ENCODE results near the gene PLCXD1. TPM values are rescaled to one million over a fixed set of nuclear protein-coding genes. Genes with fewer than 3 reads are reported as not detected.
"Not testable (repeated sequence)": the region's sequence is repeated elsewhere in the genome, so short reads cannot be mapped to it uniquely, and the experiment has no call there.

Gene PLCXD1
- total RNA-seq, 4 donors from 2014 or later: 2.1 to 8.9 (median 2.4) TPM

DNA sequence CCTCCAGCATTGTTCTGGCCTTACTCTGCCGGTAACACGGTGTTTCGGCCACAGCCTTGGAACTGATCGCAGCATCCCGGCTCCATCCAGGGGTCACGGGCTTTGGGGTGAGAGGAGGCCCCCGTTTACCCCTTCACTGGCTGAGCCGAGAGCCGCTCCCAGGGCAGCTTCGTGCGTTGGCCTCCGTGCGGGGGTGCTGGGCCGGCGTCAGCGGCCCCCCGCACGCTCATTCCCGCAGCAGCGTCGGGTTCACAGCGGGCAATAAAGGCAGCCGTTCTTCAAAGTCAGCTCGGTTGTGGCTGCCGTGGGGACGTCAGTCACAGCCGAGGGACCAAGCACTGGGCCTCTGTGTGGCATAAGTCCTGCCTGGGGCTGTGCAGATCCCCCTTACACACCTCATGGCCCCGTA lies 25.3 kb upstream of the PLCXD1 start:
- no peak for TF ChIP-seq POLR2AphosphoS5 (IDR thresholded peaks at IDR 0.05)
- TF ChIP-seq EP300 (IDR thresholded peaks at IDR 0.05): no peak
- no peak for TF ChIP-seq POLR2A (IDR thresholded peaks at IDR 0.05; ENCODE audit: low read depth)
- TF ChIP-seq, protein P1, sequence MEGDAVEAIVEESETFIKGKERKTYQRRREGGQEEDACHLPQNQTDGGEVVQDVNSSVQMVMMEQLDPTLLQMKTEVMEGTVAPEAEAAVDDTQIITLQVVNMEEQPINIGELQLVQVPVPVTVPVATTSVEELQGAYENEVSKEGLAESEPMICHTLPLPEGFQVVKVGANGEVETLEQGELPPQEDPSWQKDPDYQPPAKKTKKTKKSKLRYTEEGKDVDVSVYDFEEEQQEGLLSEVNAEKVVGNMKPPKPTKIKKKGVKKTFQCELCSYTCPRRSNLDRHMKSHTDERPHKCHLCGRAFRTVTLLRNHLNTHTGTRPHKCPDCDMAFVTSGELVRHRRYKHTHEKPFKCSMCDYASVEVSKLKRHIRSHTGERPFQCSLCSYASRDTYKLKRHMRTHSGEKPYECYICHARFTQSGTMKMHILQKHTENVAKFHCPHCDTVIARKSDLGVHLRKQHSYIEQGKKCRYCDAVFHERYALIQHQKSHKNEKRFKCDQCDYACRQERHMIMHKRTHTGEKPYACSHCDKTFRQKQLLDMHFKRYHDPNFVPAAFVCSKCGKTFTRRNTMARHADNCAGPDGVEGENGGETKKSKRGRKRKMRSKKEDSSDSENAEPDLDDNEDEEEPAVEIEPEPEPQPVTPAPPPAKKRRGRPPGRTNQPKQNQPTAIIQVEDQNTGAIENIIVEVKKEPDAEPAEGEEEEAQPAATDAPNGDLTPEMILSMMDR (IDR thresholded peaks at IDR 0.05): no peak
- WGBS: 87% methylated on average over 19 of the region's 28 CpGs

DNA sequence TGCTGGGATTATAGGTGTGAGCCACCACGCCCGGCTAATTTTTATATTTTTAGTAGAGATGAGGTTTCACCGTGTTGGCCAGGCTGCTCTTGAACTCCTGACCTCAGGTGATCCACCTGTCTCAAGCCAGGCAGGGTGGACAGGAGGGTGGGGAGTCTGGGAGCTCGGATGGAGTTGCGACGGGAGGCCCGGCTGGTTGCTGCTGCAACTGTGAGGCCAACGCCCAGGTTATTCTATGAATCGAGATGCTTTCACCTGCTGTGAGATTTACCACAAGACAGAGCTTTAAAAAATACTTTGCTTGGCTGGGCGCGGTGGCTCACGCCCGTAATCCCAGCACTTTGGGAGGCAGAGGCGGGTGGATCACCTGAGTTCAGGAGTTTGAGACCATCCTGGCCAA lies 24.1 kb upstream of the PLCXD1 start:
- H3K9me3 ChIP-seq; H3K27ac ChIP-seq (replicated peaks in 1 of 4); intact Hi-C loops (cut with DNase I); H3K4me3 ChIP-seq; H3K36me3 ChIP-seq; H3K4me1 ChIP-seq; DNase-seq (ENCODE audit: extremely low spot score): not testable (repeated sequence)
- 88% methylated on average over 14 of the region's 14 CpGs for WGBS
- H3K27me3 ChIP-seq: peaks cover 0 to 10% (median 0%) of the 10 kb centered on the region in 4 donors

More for the DNA sequence above, 25.3 kb upstream of the PLCXD1 start:
- intact Hi-C loops (cut with DNase I): no loop called here
- H3K36me3 ChIP-seq: no peaks in the 10 kb centered on the region
- H3K27me3 ChIP-seq: peaks cover 0 to 10% (median 0%) of the 10 kb centered on the region in 4 donors
- H3K4me3 ChIP-seq: no peak overlapping the region
- no peaks in the 10 kb centered on the region for H3K4me1 ChIP-seq
- H3K9me3 ChIP-seq: no peaks in the 10 kb centered on the region
- no peak overlapping the region for H3K27ac ChIP-seq (replicated peaks in 1 of 4)
- DNase-seq (ENCODE audit: extremely low spot score): no peak

DNA sequence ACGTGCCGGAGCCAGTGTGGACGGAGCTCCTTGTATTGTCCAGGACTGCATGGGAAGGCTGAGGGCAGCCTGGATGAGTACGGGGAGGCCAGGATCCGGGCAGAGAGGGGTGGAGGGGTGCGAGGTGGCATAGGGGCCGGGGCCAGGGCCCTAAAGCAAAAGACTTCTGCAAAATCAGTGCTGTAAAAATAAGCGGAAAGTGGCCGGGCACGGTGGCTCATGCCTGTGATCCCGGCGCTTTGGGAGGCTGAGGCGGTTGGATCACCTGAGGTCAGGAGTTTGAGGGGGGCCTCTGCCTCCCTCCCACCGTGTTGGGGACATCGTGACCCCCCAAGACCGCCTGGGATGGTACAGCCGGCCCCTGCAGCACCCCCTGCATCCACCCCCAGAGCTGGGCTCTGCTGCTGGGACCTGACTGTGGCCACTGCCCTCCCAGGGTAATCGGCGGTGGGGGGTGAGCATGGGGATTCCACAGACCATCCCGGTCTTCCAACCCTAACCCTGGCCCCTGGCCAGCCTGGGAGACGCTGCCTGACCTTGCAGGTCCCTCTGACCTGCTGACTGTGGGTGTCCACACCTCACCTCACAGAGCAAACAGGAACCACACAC lies 23.4 kb upstream of the PLCXD1 start:
- intact Hi-C loops (cut with DNase I): no loop called here
- Histone ChIP-seq H3K4me1 (peaks cover 0 to 4% (median 0%) of the 10 kb centered on the region in 4 donors), H3K4me3 (no peak overlapping the region), H3K36me3 (no peaks in the 10 kb centered on the region), H3K9me3 (no peaks in the 10 kb centered on the region), H3K27me3 (peaks cover 0 to 10% (median 0%) of the 10 kb centered on the region in 4 donors), H3K27ac (replicated peaks in 1 of 4) (no peak overlapping the region)
- DNase-seq (ENCODE audit: extremely low spot score): no peak
- TF ChIP-seq EP300 (IDR thresholded peaks at IDR 0.05) (no peak), POLR2A (IDR thresholded peaks at IDR 0.05; ENCODE audit: low read depth) (no peak)
- TF ChIP-seq, protein P1 (IDR thresholded peaks at IDR 0.05): no peak
- WGBS: 83% methylated on average over 18 of the region's 21 CpGs

DNA sequence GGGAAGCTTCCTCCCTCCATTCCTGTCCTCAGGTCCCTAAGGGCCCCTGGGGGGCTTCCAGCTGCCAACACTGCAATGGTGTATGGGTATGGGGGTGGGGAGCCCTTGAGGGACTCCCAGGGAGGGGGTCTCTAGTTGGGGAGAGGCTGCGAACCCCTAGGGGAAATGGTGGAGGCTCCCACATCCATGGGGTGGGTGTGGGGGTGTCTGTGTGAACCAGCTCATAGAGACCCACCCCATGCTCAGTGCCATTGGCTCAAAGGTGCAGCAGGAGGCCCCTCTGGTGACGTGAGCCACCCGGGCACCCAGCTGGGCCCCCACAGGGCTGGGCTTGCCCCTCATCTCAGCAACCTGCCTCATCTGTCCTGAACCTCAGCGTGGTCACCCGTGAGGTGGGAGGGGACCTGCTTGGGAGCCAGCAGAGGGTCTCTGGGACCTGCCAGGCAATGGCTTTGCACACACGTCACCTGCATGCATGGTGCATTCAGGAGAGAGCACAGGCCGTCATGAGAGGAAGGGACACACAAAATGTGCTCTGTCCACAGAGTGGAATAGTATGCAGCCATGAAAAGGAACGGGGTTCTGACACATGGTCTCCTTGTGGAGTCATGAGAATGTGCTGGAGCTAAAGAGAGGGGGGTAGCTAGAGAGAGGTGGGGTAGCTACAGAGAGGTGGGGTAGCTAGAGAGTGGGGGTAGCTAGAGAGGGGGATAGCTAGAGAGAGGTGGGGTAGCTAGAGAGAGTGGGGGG lies 22.7 kb upstream of the PLCXD1 start:
- no peak overlapping the region for H3K27ac ChIP-seq (replicated peaks in 1 of 4)
- peaks cover 0 to 10% (median 0%) of the 10 kb centered on the region in 4 donors for H3K27me3 ChIP-seq
- no peak overlapping the region for H3K4me3 ChIP-seq
- H3K9me3 ChIP-seq: no peaks in the 10 kb centered on the region
- intact Hi-C loops (cut with DNase I): no loop called here
- H3K4me1 ChIP-seq: peaks cover 0 to 4% (median 0%) of the 10 kb centered on the region in 4 donors
- WGBS: 80% methylated on average over 7 of the region's 8 CpGs
- TF ChIP-seq EP300 (IDR thresholded peaks at IDR 0.05) (no peak), POLR2AphosphoS5 (IDR thresholded peaks at IDR 0.05) (no peak), POLR2A (IDR thresholded peaks at IDR 0.05; ENCODE audit: low read depth) (no peak)
- TF ChIP-seq, protein P1 (IDR thresholded peaks at IDR 0.05): no peak
- no peak for DNase-seq (ENCODE audit: extremely low spot score)
- no peaks in the 10 kb centered on the region for H3K36me3 ChIP-seq

DNA sequence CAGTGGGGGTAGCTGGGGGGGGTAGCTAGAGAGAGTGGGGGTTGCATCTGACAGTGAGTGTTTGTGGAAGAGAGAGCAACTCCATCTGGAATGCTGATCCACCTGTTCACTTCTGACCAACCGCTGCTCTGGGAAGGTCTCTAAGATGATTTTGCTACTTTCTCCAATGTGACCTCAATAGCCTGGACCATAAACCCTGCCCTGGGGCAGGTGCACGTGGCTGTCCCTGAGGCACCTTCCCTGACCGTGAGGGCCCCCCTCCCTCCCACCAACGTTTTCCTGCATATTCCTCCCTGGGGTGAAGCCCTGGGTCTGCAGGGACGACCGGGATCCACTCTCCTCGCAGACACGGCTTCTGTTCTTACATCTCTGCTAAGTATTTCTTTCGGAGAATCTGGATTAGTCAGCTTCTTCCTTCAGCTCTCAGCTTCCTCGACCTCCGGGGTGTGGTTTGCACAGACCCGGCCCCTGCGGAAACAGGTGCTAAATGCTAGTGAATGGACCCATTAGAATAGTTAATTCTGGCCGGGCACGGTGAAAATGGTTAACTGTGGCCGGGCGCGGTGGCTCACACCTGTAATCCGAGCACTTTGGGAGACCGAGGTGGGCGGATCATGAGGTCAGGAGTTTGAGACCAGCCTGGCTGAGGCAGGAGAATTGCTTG lies 21.4 kb upstream of the PLCXD1 start:
- Histone ChIP-seq H3K4me3 (no peak overlapping the region), H3K27ac (replicated peaks in 1 of 4) (no peak overlapping the region), H3K27me3 (peaks cover 0 to 10% (median 0%) of the 10 kb centered on the region in 4 donors), H3K9me3 (no peaks in the 10 kb centered on the region), H3K4me1 (peaks cover 0 to 4% (median 0%) of the 10 kb centered on the region in 4 donors), H3K36me3 (no peaks in the 10 kb centered on the region)
- no peak for TF ChIP-seq EP300 (IDR thresholded peaks at IDR 0.05)
- TF ChIP-seq POLR2AphosphoS5 (IDR thresholded peaks at IDR 0.05): no peak
- TF ChIP-seq, protein P1 (IDR thresholded peaks at IDR 0.05): no peak
- no peak for TF ChIP-seq POLR2A (IDR thresholded peaks at IDR 0.05; ENCODE audit: low read depth)
- no peak for DNase-seq (ENCODE audit: extremely low spot score)
- intact Hi-C loops (cut with DNase I): no loop called here
- WGBS: 84% methylated on average over 21 of the region's 21 CpGs
